ENCODE measurements around the gene POR. TPM values are rescaled to one million over a fixed set of nuclear protein-coding genes. Genes with fewer than 3 reads are reported as not detected.

Gene POR
- total and polyA plus RNA-seq, 4 donors, result 116 to 973 (median 474) TPM

- TF ChIP-seq REST (IDR thresholded peaks at IDR 0.05) (no peak), YY1 (IDR thresholded peaks at IDR 0.05) (no peak), MAX (IDR thresholded peaks at IDR 0.05) (no peak), HNF4A (conservative IDR thresholded peaks at IDR 0.05) (no peak), NR2F2 (IDR thresholded peaks at IDR 0.05) (no peak), JUND (IDR thresholded peaks at IDR 0.05) (no peak), ZBTB33 (IDR thresholded peaks at IDR 0.05) (no peak), SP1 (IDR thresholded peaks at IDR 0.05) (no peak), CTCF (IDR thresholded peaks at IDR 0.05; ENCODE audit: low read depth, low read length, missing input control) (no peak), TAF1 (conservative IDR thresholded peaks at IDR 0.05) (no peak), EGR1 (IDR thresholded peaks at IDR 0.05; ENCODE audit: low read depth in 2 of 2) (no peak), HNF4G (IDR thresholded peaks at IDR 0.05) (no peak), ATF3 (IDR thresholded peaks at IDR 0.05) (no peak), RAD21 (IDR thresholded peaks at IDR 0.05) (no peak), FOXA2 (IDR thresholded peaks at IDR 0.05) (no peak), GABPA (IDR thresholded peaks at IDR 0.05 in 1 of 2, conservative IDR thresholded peaks at IDR 0.05 in 1 of 2) (no peak), RXRA (IDR thresholded peaks at IDR 0.05) (no peak), FOXA1 (IDR thresholded peaks at IDR 0.05) (no peak)
- H3K4me1 ChIP-seq (ENCODE audit: control insufficient read depth in 4 of 4, insufficient read depth in 4 of 4, low read length in 3 of 4), result peaks cover 5 to 42% (median 19%) of the 10 kb centered on the region in 4 donors
- no peak for DNase-seq (ENCODE audit: low spot score)
- H3K27me3 ChIP-seq (ENCODE audit: control insufficient read depth in 4 of 4, insufficient read depth in 4 of 4, low read length in 3 of 4), result no peaks in the 10 kb centered on the region
- H3K9me3 ChIP-seq (ENCODE audit: control insufficient read depth in 4 of 4, low read length in 3 of 4), result no peaks in the 10 kb centered on the region
- no peak overlapping the region for H3K4me3 ChIP-seq (ENCODE audit: low read depth in 1 of 3, low read length in 3 of 3)
- H3K27ac ChIP-seq (ENCODE audit: low read depth in 1 of 2, low read length in 2 of 2), result peak overlapping the region; percentile 21 to 34
- 73% methylated on average over 29 of the region's 29 CpGs for WGBS
- peaks cover 46 to 73% (median 51%) of the 10 kb centered on the region in 4 donors for H3K36me3 ChIP-seq (ENCODE audit: control insufficient read depth in 4 of 4, insufficient read depth in 3 of 4, low read depth in 1 of 4, low read length in 3 of 4)
- H3K9ac ChIP-seq (ENCODE audit: low read depth in 1 of 2, low read length in 2 of 2), result no peak overlapping the region
Observed at GRCh38 chr7:75980430-75981202, 65.7 kb downstream of the POR start.

All from liver (tissue), 9 donors.